GM21825 (cell line): ENCODE data around the gene HYAL3.
"Not testable (repeated sequence)": the region's sequence is repeated elsewhere in the genome, so short reads cannot be mapped to it uniquely, and the experiment has no call there.

Source experiments
- ATAC-seq: cut with Tn5 transposase; IDR thresholded peaks from one replicate; pipeline ENCODE4 v1.9.1; 2021; ENCODE audit warnings: mild to moderate bottlenecking, moderate library complexity; ENCODE audit not compliant: unreplicated experiment

Gene HYAL3

GRCh38 chr3:50260027-50260941, 38.9 kb downstream of the HYAL3 start:
- ATAC-seq, result peak; percentile 80

GRCh38 chr3:50259432-50260026, 39.7 kb downstream of the HYAL3 start:
- no peak for ATAC-seq

DNA sequence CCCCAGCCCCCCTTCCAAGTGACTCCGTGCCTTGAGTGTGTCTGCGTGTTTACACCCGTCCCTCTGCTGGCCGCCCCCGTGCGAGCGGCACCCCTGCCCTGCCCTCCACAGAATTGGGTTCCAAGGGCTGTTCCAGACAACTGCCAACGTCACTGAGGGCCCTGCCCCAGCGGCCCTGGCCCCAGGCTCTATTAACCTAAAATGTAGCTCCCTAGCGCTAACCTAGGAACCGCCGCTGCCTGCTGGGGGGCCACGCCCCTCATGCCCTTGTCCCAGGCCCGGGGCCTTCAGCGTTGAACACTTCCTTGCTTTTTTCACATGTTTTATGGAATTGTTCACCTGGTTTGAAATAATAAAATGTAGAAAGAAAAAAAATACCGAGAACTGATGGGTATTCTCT, 40.2 kb downstream of the HYAL3 start:
- ATAC-seq, result no peak

- ATAC-seq, result no peak
Observed at GRCh38 chr3:50258029-50258680, 41.0 kb downstream of the HYAL3 start.

- no peak for ATAC-seq
Observed at GRCh38 chr3:50256978-50257890, 42.0 kb downstream of the HYAL3 start.

- no peak for ATAC-seq
Observed at GRCh38 chr3:50255251-50255615, 44.0 kb downstream of the HYAL3 start.

- no peak for ATAC-seq
Observed at GRCh38 chr3:50254577-50255250, 44.5 kb downstream of the HYAL3 start.

GRCh38 chr3:50251220-50251619, 48.0 kb downstream of the HYAL3 start:
- ATAC-seq, result no peak

GRCh38 chr3:50250514-50250913, 48.7 kb downstream of the HYAL3 start:
- ATAC-seq, result no peak

- no peak for ATAC-seq
Observed at GRCh38 chr3:50249457-50249856, 49.7 kb downstream of the HYAL3 start.

DNA sequence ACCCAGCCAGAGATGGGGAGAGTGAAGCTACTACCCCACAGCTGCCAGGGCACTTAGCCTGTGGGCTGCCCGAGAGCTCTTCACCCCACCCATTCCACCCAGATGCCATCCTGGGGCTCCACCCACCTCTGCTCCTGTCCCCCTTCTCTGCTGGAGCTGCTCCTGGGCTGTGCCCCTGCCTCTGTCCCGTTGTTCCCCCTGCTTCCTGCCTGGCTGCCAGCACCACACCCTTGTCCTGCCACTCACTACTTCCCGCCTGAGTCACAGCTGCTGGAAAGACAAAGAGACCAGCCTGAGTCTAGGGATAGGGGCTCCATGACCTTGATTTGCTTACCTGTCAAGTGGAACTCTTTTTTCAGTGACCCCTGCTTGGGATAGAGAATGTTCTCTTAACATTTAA, 50.8 kb downstream of the HYAL3 start:
- no peak for ATAC-seq

DNA sequence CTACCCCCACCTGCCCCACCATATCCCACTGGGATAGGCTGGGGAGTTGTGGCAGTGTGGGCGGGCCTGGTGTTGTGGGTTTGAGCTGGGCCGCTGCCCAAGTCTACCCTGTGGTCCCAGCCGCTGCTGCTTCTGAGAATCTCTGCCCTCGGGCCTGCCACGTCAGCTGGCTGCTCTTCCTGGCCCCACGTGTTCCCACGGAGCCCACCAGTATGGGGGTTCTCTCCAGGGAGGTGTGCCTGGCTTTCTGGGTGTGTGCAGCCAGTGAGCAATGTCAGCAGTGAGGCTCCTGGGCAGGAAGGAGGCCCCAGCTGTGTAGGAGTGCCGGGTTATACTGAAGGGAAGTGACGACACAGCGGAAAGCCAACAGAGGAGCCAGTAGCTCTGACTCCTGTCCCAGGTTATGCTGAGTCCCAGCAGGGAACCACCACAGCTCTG, 52.7 kb downstream of the HYAL3 start:
- ATAC-seq, result peak; percentile 34

DNA sequence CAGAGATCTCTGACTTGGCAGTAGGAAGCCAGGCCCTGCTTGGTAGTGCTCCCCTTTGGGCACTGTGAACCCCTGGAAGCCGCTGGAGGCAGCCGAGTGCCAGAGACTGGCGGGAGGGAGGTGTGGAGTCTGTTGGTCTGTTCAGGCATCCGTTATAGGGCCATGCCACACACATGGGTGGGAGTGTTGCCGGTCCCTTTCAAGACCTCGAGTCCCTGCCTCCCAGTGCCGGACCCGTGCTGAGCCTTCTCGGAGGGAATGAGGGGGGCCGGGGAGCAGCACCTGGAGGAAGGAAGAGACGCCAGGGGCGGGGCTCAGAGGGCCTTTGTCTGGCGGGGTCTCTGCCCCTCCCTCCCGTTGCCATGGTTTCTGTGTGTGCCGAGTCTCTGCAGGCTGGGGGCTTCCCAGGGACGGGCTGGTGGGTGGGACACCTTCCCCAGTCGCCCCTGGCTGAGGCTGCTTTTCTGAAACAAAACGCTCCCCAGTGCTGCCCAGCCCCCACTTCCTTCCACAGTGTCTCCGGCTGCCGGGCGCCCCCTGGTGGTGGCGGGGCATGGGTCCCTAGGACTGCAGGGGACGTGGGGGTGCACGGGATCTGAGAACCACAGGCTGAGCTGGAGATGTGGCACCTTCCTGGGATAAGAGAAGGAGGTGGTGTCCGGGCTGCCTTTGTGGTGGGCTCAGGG, 53.2 kb downstream of the HYAL3 start:
- ATAC-seq, result peak; percentile 52

- ATAC-seq, result no peak
Observed at GRCh38 chr3:50245251-50245745, 53.9 kb downstream of the HYAL3 start.

- ATAC-seq, result not testable (repeated sequence)
Observed at GRCh38 chr3:50244813-50245212, 54.4 kb downstream of the HYAL3 start.

DNA sequence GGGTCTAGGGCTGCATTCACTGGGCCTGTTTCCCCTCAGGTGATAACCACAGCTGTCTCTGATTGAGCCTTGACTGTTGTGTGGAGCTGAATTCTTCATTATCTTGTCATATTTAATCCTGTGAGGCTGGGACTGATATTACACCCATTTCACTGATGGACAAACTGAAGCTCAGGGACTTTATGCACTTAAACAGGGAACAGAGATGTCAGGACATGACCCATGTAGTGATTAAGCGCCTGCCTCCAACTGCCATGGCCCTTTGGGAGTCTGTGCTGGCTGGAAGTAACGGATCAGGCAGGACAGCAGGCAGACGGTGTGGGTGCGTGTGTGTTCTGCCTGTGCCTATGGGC, 55.7 kb downstream of the HYAL3 start:
- ATAC-seq, result no peak

- ATAC-seq, result no peak
Observed at GRCh38 chr3:50242851-50243542, 56.2 kb downstream of the HYAL3 start.
